EH (cell line): ENCODE measurements around the gene PDC.
A peak's percentile ranks its signal among the peaks of the same experiment; 100 is the strongest.
"Not testable (repeated sequence)": the region's sequence is repeated elsewhere in the genome, so short reads cannot be mapped to it uniquely, and the experiment has no call there.

Source experiments
- DNase-seq: peaks from one replicate; pipeline ENCODE4 v3.0.0-alpha.2; 2015; ENCODE audit warnings: low read depth

The PDC gene

DNA sequence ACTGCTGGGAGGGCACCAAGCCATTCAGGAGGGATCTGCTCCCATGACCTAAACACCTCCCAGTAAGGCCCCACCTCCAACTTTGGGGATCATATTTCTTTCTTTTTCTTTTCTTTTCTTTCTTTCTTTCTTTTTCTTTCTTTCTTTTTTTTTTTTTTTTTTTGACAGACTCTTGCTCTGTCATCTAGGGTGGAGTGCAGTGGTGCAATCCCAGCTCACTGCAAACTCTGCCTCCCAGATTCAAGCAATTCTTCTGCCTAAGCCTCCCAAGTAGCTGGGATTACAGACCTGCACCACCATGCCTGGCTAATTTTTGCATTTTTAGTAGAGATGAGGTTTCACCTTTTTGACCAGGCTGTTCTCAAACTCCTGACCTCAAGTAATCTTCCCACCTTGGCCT is 4.6 kb upstream of the PDC start:
- not testable (repeated sequence) for DNase-seq

- no peak for DNase-seq
These were observed 3.0 kb upstream of the PDC start for GRCh38 chr1:186463926-186464325.

GRCh38 chr1:186463511-186463910 is 2.6 kb upstream of the PDC start:
- DNase-seq, result no peak

DNA sequence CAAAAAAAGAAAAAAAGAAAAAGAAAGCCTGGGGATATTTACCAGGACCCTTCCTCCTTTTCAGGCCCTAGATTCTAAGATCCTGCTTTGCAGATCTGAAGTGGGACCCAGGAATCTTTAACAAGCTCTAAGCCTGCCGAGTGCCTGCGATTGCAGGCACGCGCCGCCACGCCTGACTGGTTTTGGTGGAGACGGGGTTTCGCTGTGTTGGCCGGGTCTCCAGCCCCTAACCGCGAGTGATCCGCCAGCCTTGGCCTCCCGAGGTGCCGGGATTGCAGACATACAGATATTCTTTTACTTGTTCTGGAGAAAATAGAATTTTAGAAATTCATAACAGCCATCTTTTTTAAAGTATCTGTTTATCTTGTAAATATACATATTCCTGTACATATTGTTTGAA is 1.8 kb downstream of the PDC start:
- not testable (repeated sequence) for DNase-seq

DNA sequence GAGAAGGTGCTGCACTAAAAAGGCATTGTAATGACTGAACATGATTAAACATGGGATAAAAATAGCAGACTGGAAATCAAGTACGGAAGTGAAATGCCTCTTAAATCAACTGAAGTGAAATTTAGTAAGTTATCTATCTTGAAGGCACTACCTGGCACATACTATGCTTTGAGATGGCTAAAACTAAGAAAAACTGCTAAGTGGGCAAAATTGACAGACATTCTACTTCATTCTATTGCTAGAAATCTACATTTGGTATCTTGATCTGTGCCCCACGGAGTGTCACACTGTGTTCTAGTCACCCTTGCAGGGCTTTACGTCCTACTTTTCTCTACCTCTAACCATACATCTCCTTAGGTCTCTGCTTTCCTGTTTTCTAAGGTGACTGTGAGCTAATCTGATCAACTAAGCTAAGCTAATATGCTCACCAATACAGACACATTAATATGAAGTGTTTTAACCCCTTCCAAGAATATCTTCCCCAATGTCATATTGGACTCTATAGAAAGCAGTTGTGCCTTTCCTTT is 4.1 kb downstream of the PDC start:
- no peak for DNase-seq

GRCh38 chr1:186454981-186455380 is 5.9 kb downstream of the PDC start:
- no peak for DNase-seq

GRCh38 chr1:186446152-186446551 is 14.8 kb downstream of the PDC start:
- no peak for DNase-seq

GRCh38 chr1:186443638-186444037 is 17.3 kb downstream of the PDC start:
- no peak for DNase-seq

DNA sequence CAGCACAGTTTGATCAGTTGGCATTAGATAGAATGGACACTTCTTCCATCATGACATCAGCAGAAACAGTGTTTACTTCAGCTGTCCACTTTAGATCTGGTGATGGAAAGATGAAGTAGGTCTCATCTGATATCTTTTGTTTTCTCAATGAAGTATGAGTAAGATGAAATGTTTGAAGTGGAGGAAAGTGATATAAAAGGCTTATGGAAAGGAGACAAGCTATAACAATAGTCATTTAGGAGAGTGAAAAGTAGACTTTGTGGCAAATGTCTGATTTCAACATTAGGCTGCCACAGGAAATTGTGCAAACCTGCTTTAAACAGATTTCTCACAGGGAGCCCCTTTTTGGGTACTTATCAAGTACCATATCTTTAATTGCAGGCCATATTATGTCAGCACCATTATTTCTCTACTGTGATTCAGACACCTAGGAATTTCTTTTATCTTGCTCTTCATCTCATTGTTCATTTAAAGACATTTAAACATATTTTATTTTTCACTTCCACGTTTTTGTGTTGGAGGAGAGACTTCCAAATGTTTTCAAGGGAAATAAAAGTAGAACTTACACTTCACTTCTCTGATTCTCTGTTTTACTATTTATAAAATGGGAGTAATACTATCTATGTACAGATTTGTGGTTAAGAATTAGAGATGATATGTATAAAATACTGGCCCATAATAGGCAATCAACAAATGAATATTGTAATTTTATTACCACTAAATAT is 18.1 kb downstream of the PDC start:
- DNase-seq, result peak; percentile 77

DNA sequence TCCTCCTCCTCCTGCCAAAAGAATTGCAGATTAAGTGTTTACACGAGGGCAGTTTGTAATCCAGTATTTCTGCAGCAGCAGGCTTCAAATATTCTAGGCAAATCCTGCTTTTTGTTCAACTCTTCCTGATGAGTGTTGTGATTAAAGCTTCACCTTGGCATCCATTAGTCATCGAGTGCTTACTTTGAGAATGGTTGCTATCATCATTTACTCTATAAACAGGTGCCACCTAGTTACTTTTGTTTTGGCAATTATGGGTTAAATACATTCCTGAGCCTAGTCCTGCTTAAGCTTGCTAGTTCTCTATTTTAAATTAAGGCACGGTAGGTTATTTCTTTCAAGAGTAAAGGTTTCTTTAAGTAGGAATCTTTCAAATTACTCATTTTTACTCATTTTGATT is 20.3 kb downstream of the PDC start:
- DNase-seq, result no peak

GRCh38 chr1:186438567-186438966 is 22.3 kb downstream of the PDC start:
- no peak for DNase-seq

- no peak for DNase-seq
These were observed 25.6 kb downstream of the PDC start for GRCh38 chr1:186435336-186435735.

- no peak for DNase-seq
These were observed 31.9 kb downstream of the PDC start for GRCh38 chr1:186429017-186429416.

GRCh38 chr1:186426118-186426517 is 34.8 kb downstream of the PDC start:
- DNase-seq, result no peak

DNA sequence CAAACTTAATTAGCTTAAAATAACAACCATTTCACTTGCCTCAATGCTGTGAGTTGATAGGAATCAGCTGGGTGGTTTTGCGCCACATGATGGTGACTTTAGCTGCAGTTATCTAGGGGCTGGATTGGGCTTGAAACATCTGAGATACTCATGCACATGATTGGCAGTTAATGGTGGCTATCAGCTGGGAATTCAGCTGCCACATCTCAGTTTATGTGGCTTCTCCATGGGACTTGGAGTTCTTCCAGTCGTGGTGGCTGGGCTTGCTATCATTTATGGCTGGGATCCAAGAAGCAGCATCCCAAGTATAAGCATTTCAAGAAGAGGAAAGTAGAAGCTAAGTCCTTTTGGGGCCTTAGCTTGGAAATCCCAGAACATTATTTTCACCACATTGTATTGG is 36.4 kb downstream of the PDC start:
- peak; percentile 39 for DNase-seq

GRCh38 chr1:186421446-186421845 is 39.5 kb downstream of the PDC start:
- no peak for DNase-seq

- peak; percentile 23 for DNase-seq
These were observed 40.0 kb downstream of the PDC start for GRCh38 chr1:186420923-186421322.

DNA sequence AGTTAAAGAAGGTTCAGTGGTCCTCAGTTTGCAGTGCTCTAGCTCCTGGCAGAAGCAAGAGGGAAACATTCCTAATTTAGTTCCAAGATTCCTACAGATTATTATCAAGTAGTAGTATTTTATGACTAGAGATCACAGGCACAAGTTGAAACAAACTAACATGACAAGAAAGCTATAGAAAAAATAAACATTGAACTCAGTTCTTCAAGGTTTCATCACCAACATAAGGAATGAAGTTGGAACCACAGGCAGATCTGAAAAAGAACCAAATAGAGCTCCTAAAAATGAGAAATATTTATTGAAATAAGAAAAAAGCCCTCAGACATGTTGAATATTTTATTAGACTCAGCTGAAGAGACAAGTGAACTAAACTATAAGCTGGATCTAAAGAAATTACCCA is 40.6 kb downstream of the PDC start:
- peak; percentile 58 for DNase-seq

DNA sequence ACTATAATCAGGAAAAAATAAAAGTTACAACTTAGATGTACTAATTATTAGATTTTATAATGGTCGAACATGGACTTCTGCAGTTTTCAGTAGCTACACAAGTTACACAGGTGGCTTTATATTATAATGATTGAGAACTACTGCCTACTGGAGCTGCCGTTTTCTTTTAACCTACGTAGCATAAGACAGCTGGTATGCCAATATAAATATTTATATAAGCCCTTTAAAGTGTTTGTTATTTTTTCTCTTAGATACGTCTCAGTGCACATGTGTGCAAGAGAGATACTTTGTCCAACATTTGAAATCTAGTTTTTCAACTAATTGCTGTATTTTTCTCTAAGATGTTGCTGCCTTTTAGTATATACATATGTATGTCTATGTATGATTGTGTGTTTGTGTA is 42.4 kb downstream of the PDC start:
- DNase-seq, result no peak

DNA sequence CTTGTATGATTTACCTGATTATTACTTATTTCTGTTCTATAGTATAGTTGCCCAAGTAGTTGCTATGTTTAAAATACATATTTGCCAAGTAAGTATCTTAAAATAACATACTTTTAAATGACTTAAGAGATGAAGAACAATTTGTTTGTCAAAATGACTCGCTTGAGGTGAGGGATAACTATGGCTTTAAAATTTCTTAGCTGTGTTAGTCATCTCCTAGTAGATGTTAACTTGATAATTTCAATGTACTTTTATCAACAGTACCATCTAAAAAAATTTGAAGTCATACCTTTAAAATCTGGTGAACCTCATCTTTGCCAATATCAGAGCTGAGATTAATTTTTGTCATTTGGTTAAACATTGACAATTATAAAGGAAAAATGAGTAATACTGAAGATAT is 47.6 kb downstream of the PDC start:
- peak; percentile 15 for DNase-seq

GRCh38 chr1:186409091-186409490 is 51.8 kb downstream of the PDC start:
- no peak for DNase-seq

DNA sequence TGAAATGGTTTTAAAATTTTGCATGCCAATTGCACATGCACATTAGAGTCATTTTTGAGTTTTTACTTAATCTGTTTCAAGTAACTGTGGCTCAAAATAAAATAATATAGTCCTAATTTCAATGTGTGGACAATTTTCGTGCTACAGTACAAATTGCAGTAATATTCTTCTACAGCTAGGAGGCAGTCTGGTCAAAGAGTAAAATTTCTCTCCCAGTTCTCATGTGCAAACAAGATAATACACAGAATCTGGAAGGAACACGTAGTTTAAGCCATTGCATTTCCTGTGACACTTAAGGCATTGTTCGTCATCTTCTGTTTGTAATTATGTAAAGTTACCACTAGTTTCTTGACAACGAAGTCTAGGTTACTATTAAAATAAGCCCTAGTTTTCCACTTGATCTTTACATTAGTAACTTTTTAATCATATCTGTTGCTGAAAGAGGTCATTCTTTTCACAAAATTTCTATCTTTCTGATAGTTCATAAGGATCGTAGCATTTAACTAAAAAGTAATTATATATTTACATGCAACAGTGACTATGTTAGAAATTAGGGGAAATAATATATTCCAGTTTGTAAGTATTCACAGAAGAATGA is 56.4 kb downstream of the PDC start:
- peak; percentile 63 for DNase-seq

DNA sequence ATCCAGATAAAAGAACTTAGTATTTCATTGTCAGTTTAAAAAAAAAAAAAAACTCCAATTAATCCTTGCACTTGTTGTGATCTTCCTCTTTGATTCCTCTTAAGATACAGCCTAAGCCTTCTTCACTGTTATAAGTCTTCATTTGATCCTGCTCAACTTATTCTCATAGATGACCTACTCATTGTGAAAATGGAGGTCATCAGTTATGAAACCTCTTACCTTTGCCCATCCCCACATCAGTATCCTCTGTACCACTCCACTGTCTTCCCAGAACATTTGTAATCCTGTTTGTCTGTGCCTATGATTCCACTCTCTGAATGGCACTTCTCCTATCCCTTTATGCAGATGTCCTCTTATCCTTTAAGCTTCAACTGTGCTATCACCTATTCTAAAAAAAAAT is 57.3 kb downstream of the PDC start:
- no peak for DNase-seq

DNA sequence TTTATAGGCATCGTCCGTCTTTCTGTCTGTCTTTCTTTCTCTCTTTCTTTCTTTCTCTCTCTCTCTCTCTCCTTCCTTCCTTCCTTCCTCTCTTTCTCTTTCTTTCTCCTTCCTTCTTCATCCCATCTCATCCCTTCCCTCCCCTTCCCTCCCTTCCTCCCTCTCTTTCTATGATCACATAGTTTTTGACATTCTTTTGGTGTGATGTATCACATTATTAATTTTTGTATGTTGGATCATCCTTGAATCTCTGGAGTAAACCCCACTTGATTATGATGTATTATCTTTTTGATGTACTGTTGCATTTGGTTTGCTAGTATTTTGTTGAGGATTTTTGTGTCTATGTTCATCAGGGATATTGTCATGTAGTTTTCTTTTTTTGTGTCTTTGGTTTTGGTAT is 59.5 kb downstream of the PDC start:
- peak; percentile 32 for DNase-seq
